WTC11 (cell line): Measurements from ENCODE around the gene ZNF212.

Experiments
- CREM ChIP-seq: sonication (generic); formaldehyde crosslinking; IDR thresholded peaks from 2 replicates; pipeline ENCODE4 v1.8.1; 2022; ENCODE audit warnings: mild to moderate bottlenecking, missing genetic modification reagents, moderate library complexity
- TF ChIP-seq, protein P1 (sequence below): fragments of 200-600 bp; IDR thresholded peaks from 2 replicates; pipeline ENCODE4 v1.8.0; 2022; ENCODE audit warnings: antibody characterized with exemption
- TF ChIP-seq, protein P2 (sequence below): sonication (generic); formaldehyde crosslinking; IDR thresholded peaks from 2 replicates; pipeline ENCODE4 v1.8.0; 2022; ENCODE audit warnings: mild to moderate bottlenecking, missing genetic modification reagents
- TF ChIP-seq, protein P3 (sequence below): fragments of 250-450 bp; sonication (Bioruptor Pico); IDR thresholded peaks from 2 replicates; pipeline ENCODE4 v2.1.2; 2022; ENCODE audit warnings: mild to moderate bottlenecking, moderate library complexity

DNA sequence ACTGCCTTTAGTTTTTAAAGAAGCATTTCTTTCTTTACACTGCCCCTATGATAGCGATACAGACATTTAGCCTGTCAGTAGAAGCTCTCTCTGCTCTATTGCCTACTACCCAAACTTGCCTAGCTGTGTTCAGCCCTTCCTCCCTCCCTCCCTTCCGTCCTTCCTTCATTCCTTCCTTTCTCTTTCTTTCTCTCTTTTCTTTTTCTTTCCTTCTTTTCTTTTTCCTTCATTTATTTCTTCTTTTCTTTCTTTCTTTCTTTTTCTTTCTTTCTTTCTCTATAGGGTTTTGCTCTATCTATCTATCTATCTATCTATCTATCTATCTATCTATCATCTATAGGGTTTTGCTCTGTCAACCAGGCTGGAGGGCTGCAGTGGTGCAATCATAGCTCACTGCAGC is 7.1 kb upstream of the ZNF212 start:
- TF ChIP-seq, protein P1, sequence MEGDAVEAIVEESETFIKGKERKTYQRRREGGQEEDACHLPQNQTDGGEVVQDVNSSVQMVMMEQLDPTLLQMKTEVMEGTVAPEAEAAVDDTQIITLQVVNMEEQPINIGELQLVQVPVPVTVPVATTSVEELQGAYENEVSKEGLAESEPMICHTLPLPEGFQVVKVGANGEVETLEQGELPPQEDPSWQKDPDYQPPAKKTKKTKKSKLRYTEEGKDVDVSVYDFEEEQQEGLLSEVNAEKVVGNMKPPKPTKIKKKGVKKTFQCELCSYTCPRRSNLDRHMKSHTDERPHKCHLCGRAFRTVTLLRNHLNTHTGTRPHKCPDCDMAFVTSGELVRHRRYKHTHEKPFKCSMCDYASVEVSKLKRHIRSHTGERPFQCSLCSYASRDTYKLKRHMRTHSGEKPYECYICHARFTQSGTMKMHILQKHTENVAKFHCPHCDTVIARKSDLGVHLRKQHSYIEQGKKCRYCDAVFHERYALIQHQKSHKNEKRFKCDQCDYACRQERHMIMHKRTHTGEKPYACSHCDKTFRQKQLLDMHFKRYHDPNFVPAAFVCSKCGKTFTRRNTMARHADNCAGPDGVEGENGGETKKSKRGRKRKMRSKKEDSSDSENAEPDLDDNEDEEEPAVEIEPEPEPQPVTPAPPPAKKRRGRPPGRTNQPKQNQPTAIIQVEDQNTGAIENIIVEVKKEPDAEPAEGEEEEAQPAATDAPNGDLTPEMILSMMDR = no peak
- TF ChIP-seq, protein P2, sequence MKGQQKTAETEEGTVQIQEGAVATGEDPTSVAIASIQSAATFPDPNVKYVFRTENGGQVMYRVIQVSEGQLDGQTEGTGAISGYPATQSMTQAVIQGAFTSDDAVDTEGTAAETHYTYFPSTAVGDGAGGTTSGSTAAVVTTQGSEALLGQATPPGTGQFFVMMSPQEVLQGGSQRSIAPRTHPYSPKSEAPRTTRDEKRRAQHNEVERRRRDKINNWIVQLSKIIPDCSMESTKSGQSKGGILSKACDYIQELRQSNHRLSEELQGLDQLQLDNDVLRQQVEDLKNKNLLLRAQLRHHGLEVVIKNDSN (CRISPR knock-in tag) = no peak
- no peak for TF ChIP-seq CREM (CRISPR knock-in tag)
- TF ChIP-seq, protein P3, sequence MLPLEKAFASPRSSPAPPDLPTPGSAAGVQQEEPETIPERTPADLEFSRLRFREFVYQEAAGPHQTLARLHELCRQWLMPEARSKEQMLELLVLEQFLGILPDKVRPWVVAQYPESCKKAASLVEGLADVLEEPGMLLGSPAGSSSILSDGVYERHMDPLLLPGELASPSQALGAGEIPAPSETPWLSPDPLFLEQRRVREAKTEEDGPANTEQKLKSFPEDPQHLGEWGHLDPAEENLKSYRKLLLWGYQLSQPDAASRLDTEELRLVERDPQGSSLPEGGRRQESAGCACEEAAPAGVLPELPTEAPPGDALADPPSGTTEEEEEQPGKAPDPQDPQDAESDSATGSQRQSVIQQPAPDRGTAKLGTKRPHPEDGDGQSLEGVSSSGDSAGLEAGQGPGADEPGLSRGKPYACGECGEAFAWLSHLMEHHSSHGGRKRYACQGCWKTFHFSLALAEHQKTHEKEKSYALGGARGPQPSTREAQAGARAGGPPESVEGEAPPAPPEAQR = no peak
